Measurements from ENCODE around the gene TIMM9. TPM values are rescaled to one million over a fixed set of nuclear protein-coding genes. Genes with fewer than 3 reads are reported as not detected.

Gene TIMM9
- 47.6 TPM for total RNA-seq

- peak within 1 kb of the TSS; percentile 87 for H3K27ac ChIP-seq
- peaks cover 0 to 3% of the 10 kb centered on the region in 2 donors for H3K36me3 ChIP-seq
- H3K4me1 ChIP-seq = peaks cover 29% of the 10 kb centered on the region
- intact Hi-C loops (cut with DNase I) = no loop called here
- H3K27me3 ChIP-seq = no peaks in the 10 kb centered on the region
- no peaks in the 10 kb centered on the region for H3K9me3 ChIP-seq
- peak; percentile 80 to 100 for TF ChIP-seq POLR2AphosphoS5 (IDR thresholded peaks at IDR 0.05; ENCODE audit: insufficient read depth in 1 of 2, low read depth in 1 of 2)
- peak in 1 of 2 donors; percentile 73 for TF ChIP-seq POLR2A (IDR thresholded peaks at IDR 0.05)
- no peak for TF ChIP-seq CTCF (IDR thresholded peaks at IDR 0.05)
- peak in 1 of 2 donors; percentile 96 for DNase-seq (ENCODE audit: extremely low spot score in 2 of 2)
- H3K4me3 ChIP-seq = peak within 1 kb of the TSS; percentile 80 to 91
These were observed at the start of gene TIMM9, which contains the start of gene KIAA0586 for GRCh38 chr14:58427281-58428117. Gene TIMM9, minus strand, starts transcription at chr14:58427531. Its CDS starts 15,586 bp downstream, at chr14:58411945. Gene KIAA0586, plus strand, starts transcription at chr14:58427719. Its CDS starts 546 bp downstream, at chr14:58428265.

GRCh38 chr14:58476320-58476719, 49.0 kb upstream of the TIMM9 start:
- no peak overlapping the region for H3K27ac ChIP-seq
- H3K4me3 ChIP-seq = no peak overlapping the region
- intact Hi-C loops (cut with DNase I) = no loop called here
- H3K4me1 ChIP-seq = no peaks in the 10 kb centered on the region
- TF ChIP-seq POLR2A (IDR thresholded peaks at IDR 0.05) (no peak), POLR2AphosphoS5 (IDR thresholded peaks at IDR 0.05; ENCODE audit: insufficient read depth in 1 of 2, low read depth in 1 of 2) (no peak), CTCF (IDR thresholded peaks at IDR 0.05) (no peak)
- no peaks in the 10 kb centered on the region for H3K9me3 ChIP-seq
- peaks cover 0 to 28% of the 10 kb centered on the region in 2 donors for H3K36me3 ChIP-seq
- H3K27me3 ChIP-seq = no peaks in the 10 kb centered on the region
- no peak for DNase-seq (ENCODE audit: extremely low spot score in 2 of 2)

- intact Hi-C loops (cut with DNase I) = no loop called here
- H3K36me3 ChIP-seq = peaks cover 0 to 22% of the 10 kb centered on the region in 2 donors
- no peak overlapping the region for H3K4me3 ChIP-seq
- no peaks in the 10 kb centered on the region for H3K4me1 ChIP-seq
- no peak for TF ChIP-seq POLR2A (IDR thresholded peaks at IDR 0.05)
- no peak for TF ChIP-seq POLR2AphosphoS5 (IDR thresholded peaks at IDR 0.05; ENCODE audit: insufficient read depth in 1 of 2, low read depth in 1 of 2)
- TF ChIP-seq CTCF (IDR thresholded peaks at IDR 0.05) = no peak
- H3K27ac ChIP-seq = no peak overlapping the region
- no peaks in the 10 kb centered on the region for H3K27me3 ChIP-seq
- no peaks in the 10 kb centered on the region for H3K9me3 ChIP-seq
- DNase-seq (ENCODE audit: extremely low spot score in 2 of 2) = no peak
These were observed 42.0 kb upstream of the TIMM9 start for GRCh38 chr14:58469309-58469708.

GRCh38 chr14:58467575-58467974, 40.2 kb upstream of the TIMM9 start:
- H3K27ac ChIP-seq = no peak overlapping the region
- no peak for DNase-seq (ENCODE audit: extremely low spot score in 2 of 2)
- peaks cover 0 to 21% of the 10 kb centered on the region in 2 donors for H3K36me3 ChIP-seq
- TF ChIP-seq POLR2A (IDR thresholded peaks at IDR 0.05) (no peak), CTCF (IDR thresholded peaks at IDR 0.05) (no peak), POLR2AphosphoS5 (IDR thresholded peaks at IDR 0.05; ENCODE audit: insufficient read depth in 1 of 2, low read depth in 1 of 2) (no peak)
- H3K27me3 ChIP-seq = no peaks in the 10 kb centered on the region
- H3K4me3 ChIP-seq = no peak overlapping the region
- no peaks in the 10 kb centered on the region for H3K4me1 ChIP-seq
- intact Hi-C loops (cut with DNase I) = no loop called here
- no peaks in the 10 kb centered on the region for H3K9me3 ChIP-seq

DNA sequence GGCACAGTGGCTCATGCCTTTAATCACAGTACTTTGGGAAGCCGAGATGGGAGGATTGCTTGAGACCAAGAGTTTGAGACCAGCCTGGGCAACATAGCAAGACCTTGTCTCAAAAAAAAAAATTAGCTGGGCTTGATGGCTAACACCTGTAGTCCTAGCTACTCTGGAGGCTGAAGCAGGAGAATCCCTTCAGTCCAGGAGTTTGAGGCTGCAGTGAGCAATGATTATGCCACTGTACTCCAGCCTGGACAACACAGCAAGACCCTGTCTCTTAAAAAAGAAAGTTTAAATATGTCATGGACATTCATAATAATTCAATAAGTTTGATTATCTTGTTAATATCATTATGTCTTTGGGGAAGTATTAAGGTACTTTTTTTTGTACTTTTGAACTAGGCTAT, 39.1 kb upstream of the TIMM9 start:
- TF ChIP-seq POLR2AphosphoS5 (IDR thresholded peaks at IDR 0.05; ENCODE audit: insufficient read depth in 1 of 2, low read depth in 1 of 2) (no peak), POLR2A (IDR thresholded peaks at IDR 0.05) (no peak)
- Histone ChIP-seq H3K4me3 (no peak overlapping the region), H3K4me1 (no peaks in the 10 kb centered on the region), H3K9me3 (no peaks in the 10 kb centered on the region), H3K36me3 (peaks cover 0 to 21% of the 10 kb centered on the region in 2 donors), H3K27me3 (no peaks in the 10 kb centered on the region), H3K27ac (no peak overlapping the region)
- no peak for DNase-seq (ENCODE audit: extremely low spot score in 2 of 2)
- intact Hi-C loops (cut with DNase I) = no loop called here

All from vagina (tissue), 2 donors.